ENCODE results near the gene PRPS2. TPM values are rescaled to one million over a fixed set of nuclear protein-coding genes. Genes with fewer than 3 reads are reported as not detected.

PRPS2 gene
- total RNA-seq, 1 donor from 2014 or later: 46.2 TPM

GRCh38 chrX:12843061-12843667 lies 52.0 kb downstream of the PRPS2 start:
- Histone ChIP-seq H3K27me3 (no peaks in the 10 kb centered on the region), H3K4me1 (no peaks in the 10 kb centered on the region), H3K4me3 (no peak overlapping the region), H3K9me3 (no peaks in the 10 kb centered on the region), H3K27ac (no peak overlapping the region), H3K36me3 (no peaks in the 10 kb centered on the region)
- DNase-seq (ENCODE audit: low spot score in 2 of 2): no peak
- TF ChIP-seq CTCF (IDR thresholded peaks at IDR 0.05): no peak
- intact Hi-C loops (cut with DNase I): no loop called here

GRCh38 chrX:12843668-12844279 lies 52.6 kb downstream of the PRPS2 start:
- Histone ChIP-seq H3K27me3 (no peaks in the 10 kb centered on the region), H3K4me3 (no peak overlapping the region), H3K9me3 (no peaks in the 10 kb centered on the region), H3K36me3 (no peaks in the 10 kb centered on the region), H3K27ac (no peak overlapping the region), H3K4me1 (no peaks in the 10 kb centered on the region)
- no peak for DNase-seq (ENCODE audit: low spot score in 2 of 2)
- TF ChIP-seq CTCF (IDR thresholded peaks at IDR 0.05): no peak
- intact Hi-C loops (cut with DNase I): no loop called here

- Histone ChIP-seq H3K27ac (no peak overlapping the region), H3K4me3 (no peak overlapping the region), H3K9me3 (no peaks in the 10 kb centered on the region), H3K4me1 (no peaks in the 10 kb centered on the region), H3K36me3 (no peaks in the 10 kb centered on the region), H3K27me3 (no peaks in the 10 kb centered on the region)
- DNase-seq (ENCODE audit: low spot score in 2 of 2): no peak
- intact Hi-C loops (cut with DNase I): no loop called here
- TF ChIP-seq CTCF (IDR thresholded peaks at IDR 0.05): no peak
Observed at GRCh38 chrX:12844319-12844718, 53.1 kb downstream of the PRPS2 start.

GRCh38 chrX:12865359-12865758 lies 74.1 kb downstream of the PRPS2 start:
- intact Hi-C loops (cut with DNase I): no loop called here

GRCh38 chrX:12866451-12867377 lies 75.5 kb downstream of the PRPS2 start, which contains the start of gene TLR7:
TLR7 (plus strand) TSS chrX:12867072; CDS start chrX:12867579, 507 bp downstream.
- intact Hi-C loops (cut with DNase I): no loop called here
- H3K36me3 ChIP-seq: no peaks in the 10 kb centered on the region
- DNase-seq (ENCODE audit: low spot score in 2 of 2): no peak
- H3K27me3 ChIP-seq: no peaks in the 10 kb centered on the region
- H3K4me3 ChIP-seq: no peak within 1 kb of the TSS
- no peak within 1 kb of the TSS for H3K27ac ChIP-seq
- TF ChIP-seq CTCF (IDR thresholded peaks at IDR 0.05): no peak
- no peaks in the 10 kb centered on the region for H3K4me1 ChIP-seq
- no peaks in the 10 kb centered on the region for H3K9me3 ChIP-seq

More at GRCh38 chrX:12865359-12865758, 74.1 kb downstream of the PRPS2 start:
- H3K4me1 ChIP-seq: no peaks in the 10 kb centered on the region
- H3K27me3 ChIP-seq: no peaks in the 10 kb centered on the region
- no peak overlapping the region for H3K4me3 ChIP-seq
- no peak overlapping the region for H3K27ac ChIP-seq
- no peak for TF ChIP-seq CTCF (IDR thresholded peaks at IDR 0.05)
- no peak for DNase-seq (ENCODE audit: low spot score in 2 of 2)
- no peaks in the 10 kb centered on the region for H3K9me3 ChIP-seq
- H3K36me3 ChIP-seq: no peaks in the 10 kb centered on the region

Measured in ascending aorta (tissue), 2 donors.